MM.1S (cell line): Measurements from ENCODE around the gene PLA1A.

Experiments
- DNase-seq: peaks from one replicate; pipeline ENCODE4 v3.0.0-alpha.2; 2015
- H2AFZ ChIP-seq: fragments of 300-600 bp; sonication (generic); 2 replicates; pipeline ENCODE4 v1.6.0; 2016; ENCODE audit warnings: antibody characterized with exemption, low read length
- H3F3A ChIP-seq: fragments of 300-600 bp; sonication (generic); 2 replicates; pipeline ENCODE4 v1.6.1; 2016; ENCODE audit warnings: mild to moderate bottlenecking, antibody characterized with exemption, low read length, moderate library complexity, mixed read lengths; ENCODE audit not compliant: insufficient read depth
- H3K27ac ChIP-seq: fragments of 300-600 bp; sonication (generic); 2 replicates; pipeline ENCODE4 v1.5.1; 2016; ENCODE audit warnings: mild to moderate bottlenecking, low read length
- H3K27me3 ChIP-seq: fragments of 300-600 bp; sonication (generic); replicated peaks from 2 replicates; pipeline ENCODE4 v1.6.0; 2016; ENCODE audit warnings: low read length; ENCODE audit not compliant: insufficient read depth
- H3K36me3 ChIP-seq: fragments of 300-600 bp; sonication (generic); replicated peaks from 2 replicates; pipeline ENCODE4 v1.6.1; 2016; ENCODE audit warnings: mild to moderate bottlenecking, low read length, mixed read lengths; ENCODE audit not compliant: insufficient read depth
- H3K4me1 ChIP-seq: fragments of 300-600 bp; sonication (generic); 2 replicates; pipeline ENCODE4 v1.6.1; 2016; ENCODE audit warnings: low read length, mixed read lengths
- H3K4me2 ChIP-seq: fragments of 300-600 bp; sonication (generic); 2 replicates; pipeline ENCODE4 v1.6.0; 2016; ENCODE audit warnings: low read depth, low read length
- H3K4me3 ChIP-seq: fragments of 300-600 bp; sonication (generic); 2 replicates; pipeline ENCODE4 v1.5.1; 2016; ENCODE audit warnings: low read length, mixed read lengths
- H3K79me2 ChIP-seq: fragments of 300-600 bp; sonication (generic); 2 replicates; pipeline ENCODE4 v1.6.1; 2016; ENCODE audit warnings: mixed run types, low read length, mixed read lengths
- H3K9ac ChIP-seq: fragments of 300-600 bp; sonication (generic); 2 replicates; pipeline ENCODE4 v1.6.1; 2016; ENCODE audit warnings: low read length, mixed read lengths
- H3K9me2 ChIP-seq: fragments of 300-600 bp; sonication (generic); replicated peaks from 2 replicates; pipeline ENCODE4 v1.6.1; 2016; ENCODE audit warnings: mild to moderate bottlenecking, low read length, mixed read lengths; ENCODE audit not compliant: insufficient read depth
- H3K9me3 ChIP-seq: fragments of 300-600 bp; sonication (generic); replicated peaks from 2 replicates; pipeline ENCODE4 v1.6.1; 2016; ENCODE audit warnings: mild to moderate bottlenecking, low read length, mixed read lengths; ENCODE audit not compliant: insufficient read depth
- H4K20me1 ChIP-seq: fragments of 300-600 bp; sonication (generic); 2 replicates; pipeline ENCODE4 v1.6.1; 2016; ENCODE audit warnings: mild to moderate bottlenecking, low read length, moderate library complexity, mixed read lengths; ENCODE audit not compliant: insufficient read depth
- CTCF ChIP-seq: fragments of 300-600 bp; sonication (generic); IDR thresholded peaks from 2 replicates; pipeline ENCODE4 v1.5.1; 2016; ENCODE audit warnings: antibody characterized with exemption, low read length, mixed read lengths
- EZH2 ChIP-seq: fragments of 300-600 bp; sonication (generic); optimal IDR thresholded peaks from 2 replicates; pipeline ENCODE3; 2017; ENCODE audit warnings: low read depth, mild to moderate bottlenecking, antibody characterized with exemption, low read length, mixed read lengths
- EZH2phosphoT487 ChIP-seq: fragments of 300-600 bp; sonication (generic); IDR thresholded peaks from 2 replicates; pipeline ENCODE4 v1.6.1; 2018; ENCODE audit warnings: antibody characterized with exemption, low read length

The PLA1A gene

GRCh38 chr3:119645813-119646212, 48.1 kb downstream of the PLA1A start:
- H3F3A ChIP-seq, result peaks cover 6% of the 10 kb centered on the region; the same call in 1 of the 2 replicates
- H3K36me3 ChIP-seq, result no peaks in the 10 kb centered on the region
- H3K9ac ChIP-seq, result no peak overlapping the region
- no peaks in the 10 kb centered on the region for H3K27me3 ChIP-seq
- no peak overlapping the region for H2AFZ ChIP-seq
- no peak overlapping the region for H3K27ac ChIP-seq
- H3K79me2 ChIP-seq, result no peaks in the 10 kb centered on the region
- no peak for DNase-seq
- TF ChIP-seq CTCF (no peak), EZH2phosphoT487 (no peak), EZH2 (no peak)
- H3K4me1 ChIP-seq, result peaks cover 22% of the 10 kb centered on the region
- H3K9me3 ChIP-seq, result no peaks in the 10 kb centered on the region
- no peaks in the 10 kb centered on the region for H4K20me1 ChIP-seq
- H3K4me2 ChIP-seq, result no peak overlapping the region
- no peak overlapping the region for H3K4me3 ChIP-seq
- no peaks in the 10 kb centered on the region for H3K9me2 ChIP-seq

GRCh38 chr3:119647171-119647570, 49.5 kb downstream of the PLA1A start:
- DNase-seq, result no peak
- TF ChIP-seq CTCF, result no peak
- TF ChIP-seq EZH2phosphoT487, result no peak
- TF ChIP-seq EZH2, result no peak
- peaks cover 6% of the 10 kb centered on the region; the same call in 1 of the 2 replicates for H3F3A ChIP-seq
- peaks cover 17% of the 10 kb centered on the region for H3K4me1 ChIP-seq
- no peaks in the 10 kb centered on the region for H4K20me1 ChIP-seq
- H3K27ac ChIP-seq, result no peak overlapping the region
- H3K9me3 ChIP-seq, result no peaks in the 10 kb centered on the region
- H3K4me3 ChIP-seq, result no peak overlapping the region
- no peak overlapping the region for H3K9ac ChIP-seq
- no peak overlapping the region for H2AFZ ChIP-seq
- no peak overlapping the region for H3K4me2 ChIP-seq
- H3K27me3 ChIP-seq, result no peaks in the 10 kb centered on the region
- no peaks in the 10 kb centered on the region for H3K36me3 ChIP-seq
- no peaks in the 10 kb centered on the region for H3K79me2 ChIP-seq
- no peaks in the 10 kb centered on the region for H3K9me2 ChIP-seq

- H3K79me2 ChIP-seq, result no peaks in the 10 kb centered on the region
- H3K9me2 ChIP-seq, result no peaks in the 10 kb centered on the region
- no peaks in the 10 kb centered on the region for H4K20me1 ChIP-seq
- DNase-seq, result no peak
- no peak overlapping the region for H2AFZ ChIP-seq
- H3F3A ChIP-seq, result peaks cover 1% of the 10 kb centered on the region; the same call in 1 of the 2 replicates
- no peaks in the 10 kb centered on the region for H3K9me3 ChIP-seq
- TF ChIP-seq EZH2 (no peak), CTCF (no peak), EZH2phosphoT487 (no peak)
- H3K36me3 ChIP-seq, result no peaks in the 10 kb centered on the region
- no peaks in the 10 kb centered on the region for H3K27me3 ChIP-seq
- no peak overlapping the region for H3K9ac ChIP-seq
- peaks cover 9% of the 10 kb centered on the region for H3K4me1 ChIP-seq
- H3K27ac ChIP-seq, result no peak overlapping the region
- no peak overlapping the region for H3K4me3 ChIP-seq
- no peak overlapping the region for H3K4me2 ChIP-seq
Observed at GRCh38 chr3:119647843-119648575, 50.3 kb downstream of the PLA1A start.
